HG03460 (cell line): ENCODE results near the gene KL.

Experiments used
- ATAC-seq: cut with Tn5 transposase; IDR thresholded peaks from one replicate; pipeline ENCODE4 v1.9.1; 2021; ENCODE audit not compliant: unreplicated experiment

The KL gene

GRCh38 chr13:33033986-33034385 lies 17.8 kb downstream of the KL start:
- peak; percentile 25 for ATAC-seq

- no peak for ATAC-seq
Observed at GRCh38 chr13:33034882-33035520, 18.8 kb downstream of the KL start.

GRCh38 chr13:33037673-33038072 lies 21.4 kb downstream of the KL start:
- ATAC-seq = no peak

GRCh38 chr13:33040090-33040489 lies 23.9 kb downstream of the KL start:
- no peak for ATAC-seq

GRCh38 chr13:33045851-33046592 lies 29.8 kb downstream of the KL start:
- ATAC-seq = no peak

- no peak for ATAC-seq
Observed at GRCh38 chr13:33050161-33050560, 33.9 kb downstream of the KL start.

- ATAC-seq = no peak
Observed at GRCh38 chr13:33051632-33052031, 35.4 kb downstream of the KL start.

GRCh38 chr13:33052506-33053280 lies 36.5 kb downstream of the KL start:
- ATAC-seq = no peak

GRCh38 chr13:33053397-33054066 lies 37.3 kb downstream of the KL start:
- no peak for ATAC-seq

- ATAC-seq = no peak
Observed at GRCh38 chr13:33057019-33057780, 41.0 kb downstream of the KL start.

GRCh38 chr13:33058776-33059327 lies 42.6 kb downstream of the KL start:
- no peak for ATAC-seq

GRCh38 chr13:33060815-33061214 lies 44.6 kb downstream of the KL start:
- ATAC-seq = no peak

- ATAC-seq = no peak
Observed at GRCh38 chr13:33066329-33066728, 50.1 kb downstream of the KL start.

GRCh38 chr13:33069365-33069764 lies 53.1 kb downstream of the KL start:
- no peak for ATAC-seq

- ATAC-seq = no peak
Observed at GRCh38 chr13:33070713-33071112, 54.5 kb downstream of the KL start.

- ATAC-seq = no peak
Observed at GRCh38 chr13:33072282-33072681, 56.1 kb downstream of the KL start.

GRCh38 chr13:33072759-33073158 lies 56.5 kb downstream of the KL start:
- ATAC-seq = no peak

- no peak for ATAC-seq
Observed at GRCh38 chr13:33073338-33073737, 57.1 kb downstream of the KL start.

GRCh38 chr13:33076001-33076992 lies 60.1 kb downstream of the KL start:
- no peak for ATAC-seq
